MM.1S (cell line): ENCODE measurements around the gene PTTG1IP.

Experiments
- DNase-seq: peaks from one replicate; pipeline ENCODE4 v3.0.0-alpha.2; 2015
- H2AFZ ChIP-seq: fragments of 300-600 bp; sonication (generic); 2 replicates; pipeline ENCODE4 v1.6.0; 2016; ENCODE audit warnings: antibody characterized with exemption, low read length
- H3F3A ChIP-seq: fragments of 300-600 bp; sonication (generic); 2 replicates; pipeline ENCODE4 v1.6.1; 2016; ENCODE audit warnings: mild to moderate bottlenecking, antibody characterized with exemption, low read length, moderate library complexity, mixed read lengths; ENCODE audit not compliant: insufficient read depth
- H3K27ac ChIP-seq: fragments of 300-600 bp; sonication (generic); 2 replicates; pipeline ENCODE4 v1.5.1; 2016; ENCODE audit warnings: mild to moderate bottlenecking, low read length
- H3K27me3 ChIP-seq: fragments of 300-600 bp; sonication (generic); replicated peaks from 2 replicates; pipeline ENCODE4 v1.6.0; 2016; ENCODE audit warnings: low read length; ENCODE audit not compliant: insufficient read depth
- H3K36me3 ChIP-seq: fragments of 300-600 bp; sonication (generic); replicated peaks from 2 replicates; pipeline ENCODE4 v1.6.1; 2016; ENCODE audit warnings: mild to moderate bottlenecking, low read length, mixed read lengths; ENCODE audit not compliant: insufficient read depth
- H3K4me1 ChIP-seq: fragments of 300-600 bp; sonication (generic); 2 replicates; pipeline ENCODE4 v1.6.1; 2016; ENCODE audit warnings: low read length, mixed read lengths
- H3K4me2 ChIP-seq: fragments of 300-600 bp; sonication (generic); 2 replicates; pipeline ENCODE4 v1.6.0; 2016; ENCODE audit warnings: low read depth, low read length
- H3K4me3 ChIP-seq: fragments of 300-600 bp; sonication (generic); 2 replicates; pipeline ENCODE4 v1.5.1; 2016; ENCODE audit warnings: low read length, mixed read lengths
- H3K79me2 ChIP-seq: fragments of 300-600 bp; sonication (generic); 2 replicates; pipeline ENCODE4 v1.6.1; 2016; ENCODE audit warnings: mixed run types, low read length, mixed read lengths
- H3K9ac ChIP-seq: fragments of 300-600 bp; sonication (generic); 2 replicates; pipeline ENCODE4 v1.6.1; 2016; ENCODE audit warnings: low read length, mixed read lengths
- H3K9me2 ChIP-seq: fragments of 300-600 bp; sonication (generic); replicated peaks from 2 replicates; pipeline ENCODE4 v1.6.1; 2016; ENCODE audit warnings: mild to moderate bottlenecking, low read length, mixed read lengths; ENCODE audit not compliant: insufficient read depth
- H3K9me3 ChIP-seq: fragments of 300-600 bp; sonication (generic); replicated peaks from 2 replicates; pipeline ENCODE4 v1.6.1; 2016; ENCODE audit warnings: mild to moderate bottlenecking, low read length, mixed read lengths; ENCODE audit not compliant: insufficient read depth
- H4K20me1 ChIP-seq: fragments of 300-600 bp; sonication (generic); 2 replicates; pipeline ENCODE4 v1.6.1; 2016; ENCODE audit warnings: mild to moderate bottlenecking, low read length, moderate library complexity, mixed read lengths; ENCODE audit not compliant: insufficient read depth
- CTCF ChIP-seq: fragments of 300-600 bp; sonication (generic); IDR thresholded peaks from 2 replicates; pipeline ENCODE4 v1.5.1; 2016; ENCODE audit warnings: antibody characterized with exemption, low read length, mixed read lengths
- EZH2 ChIP-seq: fragments of 300-600 bp; sonication (generic); optimal IDR thresholded peaks from 2 replicates; pipeline ENCODE3; 2017; ENCODE audit warnings: low read depth, mild to moderate bottlenecking, antibody characterized with exemption, low read length, mixed read lengths
- EZH2phosphoT487 ChIP-seq: fragments of 300-600 bp; sonication (generic); IDR thresholded peaks from 2 replicates; pipeline ENCODE4 v1.6.1; 2018; ENCODE audit warnings: antibody characterized with exemption, low read length

PTTG1IP gene

GRCh38 chr21:44823179-44823660, 50.3 kb downstream of the PTTG1IP start:
- no peak overlapping the region for H3K9ac ChIP-seq
- no peaks in the 10 kb centered on the region for H3K9me2 ChIP-seq
- H2AFZ ChIP-seq, result no peak overlapping the region
- no peak overlapping the region for H3K27ac ChIP-seq
- H3K4me2 ChIP-seq, result no peak overlapping the region
- TF ChIP-seq EZH2, result no peak
- TF ChIP-seq EZH2phosphoT487, result no peak
- TF ChIP-seq CTCF, result no peak
- no peaks in the 10 kb centered on the region for H3K79me2 ChIP-seq
- DNase-seq, result no peak
- no peaks in the 10 kb centered on the region for H3K9me3 ChIP-seq
- no peaks in the 10 kb centered on the region for H4K20me1 ChIP-seq
- peaks cover 49% of the 10 kb centered on the region for H3K27me3 ChIP-seq
- no peak overlapping the region for H3K4me3 ChIP-seq
- no peaks in the 10 kb centered on the region for H3K36me3 ChIP-seq
- no peaks in the 10 kb centered on the region for H3F3A ChIP-seq
- H3K4me1 ChIP-seq, result no peaks in the 10 kb centered on the region

- no peak for DNase-seq
- no peaks in the 10 kb centered on the region for H4K20me1 ChIP-seq
- no peak overlapping the region for H3K4me3 ChIP-seq
- no peaks in the 10 kb centered on the region for H3K9me2 ChIP-seq
- peaks cover 43% of the 10 kb centered on the region for H3K27me3 ChIP-seq
- no peak overlapping the region for H2AFZ ChIP-seq
- H3K4me1 ChIP-seq, result no peaks in the 10 kb centered on the region
- TF ChIP-seq EZH2 (no peak), EZH2phosphoT487 (no peak), CTCF (no peak)
- H3K79me2 ChIP-seq, result no peaks in the 10 kb centered on the region
- H3K36me3 ChIP-seq, result no peaks in the 10 kb centered on the region
- no peak overlapping the region for H3K4me2 ChIP-seq
- no peaks in the 10 kb centered on the region for H3F3A ChIP-seq
- H3K9ac ChIP-seq, result no peak overlapping the region
- H3K27ac ChIP-seq, result no peak overlapping the region
- no peaks in the 10 kb centered on the region for H3K9me3 ChIP-seq
These were observed 50.9 kb downstream of the PTTG1IP start for GRCh38 chr21:44822484-44823178.

DNA sequence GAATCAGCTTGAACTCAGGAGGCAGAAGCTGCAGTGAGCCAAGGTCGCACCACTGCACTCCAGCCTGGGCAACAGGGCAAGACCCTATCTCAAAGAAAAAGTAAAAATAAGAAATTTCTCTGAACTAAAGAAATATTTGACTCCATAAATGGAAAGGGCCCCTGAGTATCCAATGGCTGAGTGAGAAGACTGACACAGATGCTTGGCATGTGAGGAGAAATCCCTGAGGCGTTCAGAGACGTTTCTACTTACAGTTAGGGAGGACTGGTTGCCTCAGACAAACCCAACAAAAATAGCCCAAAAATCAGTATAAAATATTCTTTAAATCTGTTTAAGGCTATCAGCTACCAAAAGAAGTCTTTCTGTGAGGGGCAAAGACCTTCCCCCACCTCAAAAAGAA, 52.6 kb downstream of the PTTG1IP start:
- H3K9me3 ChIP-seq, result no peaks in the 10 kb centered on the region

More for the DNA sequence above, 52.6 kb downstream of the PTTG1IP start:
- H3K9ac ChIP-seq, result no peak overlapping the region
- TF ChIP-seq EZH2phosphoT487 (no peak), CTCF (no peak), EZH2 (no peak)
- H3K4me3 ChIP-seq, result no peak overlapping the region
- H3K79me2 ChIP-seq, result peaks cover 17% of the 10 kb centered on the region
- H4K20me1 ChIP-seq, result peaks cover 6% of the 10 kb centered on the region
- H3K36me3 ChIP-seq, result no peaks in the 10 kb centered on the region
- H3K4me2 ChIP-seq, result no peak overlapping the region
- no peaks in the 10 kb centered on the region for H3K4me1 ChIP-seq
- no peaks in the 10 kb centered on the region for H3K9me2 ChIP-seq
- no peaks in the 10 kb centered on the region for H3F3A ChIP-seq
- no peak overlapping the region for H3K27ac ChIP-seq
- DNase-seq, result no peak
- peaks cover 26% of the 10 kb centered on the region for H3K27me3 ChIP-seq
- no peak overlapping the region for H2AFZ ChIP-seq
